SH-SY5Y (cell line): Measurements from ENCODE around the gene CPNE5.

Experiments
- GATA2 ChIP-seq: IDR thresholded peaks from 2 replicates; pipeline ENCODE4 v1.6.1; 2011; ENCODE audit warnings: mild to moderate bottlenecking, low read depth, low read length
- GATA3 ChIP-seq: IDR thresholded peaks from 2 replicates; pipeline ENCODE4 v1.6.1; 2011; ENCODE audit warnings: low read depth, mild to moderate bottlenecking, low read length, moderate library complexity

- no peak for TF ChIP-seq GATA2
- no peak for TF ChIP-seq GATA3
Observed at GRCh38 chr6:36845233-36845632, 6.0 kb upstream of the CPNE5 start.
